Mesendoderm (in vitro differentiated cells): ENCODE results near the gene AGAP1.

Source experiments
- DNase-seq: peaks from one replicate; pipeline ENCODE4 v3.0.0; 2013
- H2AK5ac ChIP-seq: 2 replicates; pipeline ENCODE4 v1.6.1; 2013; ENCODE audit warnings: low read length, inconsistent platforms
- H2BK120ac ChIP-seq: 2 replicates; pipeline ENCODE4 v1.6.1; 2013; ENCODE audit warnings: low read depth, mild to moderate bottlenecking, low read length, moderate library complexity, mixed read lengths
- H2BK15ac ChIP-seq: replicated peaks from 2 replicates; pipeline ENCODE4 v1.6.1; 2013; ENCODE audit warnings: low read depth, mild to moderate bottlenecking, moderate library complexity
- H2BK5ac ChIP-seq: 2 replicates; pipeline ENCODE4 v1.6.1; 2013; ENCODE audit warnings: low read length, inconsistent platforms
- H3K18ac ChIP-seq: 2 replicates; pipeline ENCODE4 v1.6.1; 2013; ENCODE audit warnings: mild to moderate bottlenecking, low read length, mixed read lengths
- H3K23ac ChIP-seq: one replicate; pipeline ENCODE4 v1.6.1; 2013; ENCODE audit warnings: low read length
- H3K27ac ChIP-seq: 2 replicates; pipeline ENCODE4 v1.5.1; 2013; ENCODE audit warnings: low read depth, mild to moderate bottlenecking, inconsistent platforms, low read length, moderate library complexity
- H3K27me3 ChIP-seq: 2 replicates; pipeline ENCODE4 v1.6.1; 2013; ENCODE audit warnings: low read length, control low read depth, mild to moderate bottlenecking, inconsistent platforms; ENCODE audit not compliant: insufficient read depth, poor library complexity
- H3K36me3 ChIP-seq: 2 replicates; pipeline ENCODE4 v1.6.1; 2013; ENCODE audit warnings: low read length, inconsistent platforms; ENCODE audit not compliant: control insufficient read depth, insufficient read depth
- H3K4ac ChIP-seq: one replicate; pipeline ENCODE4 v1.6.1; 2013; ENCODE audit warnings: low read depth, mild to moderate bottlenecking, low read length, moderate library complexity
- H3K4me1 ChIP-seq: 2 replicates; pipeline ENCODE4 v1.6.1; 2013; ENCODE audit warnings: low read depth, low read length, inconsistent platforms; ENCODE audit not compliant: control insufficient read depth
- H3K4me2 ChIP-seq: 2 replicates; pipeline ENCODE4 v1.6.1; 2013; ENCODE audit warnings: low read length
- H3K4me3 ChIP-seq: 2 replicates; pipeline ENCODE4 v1.5.1; 2013; ENCODE audit warnings: mild to moderate bottlenecking, low read length
- H3K56ac ChIP-seq: one replicate; pipeline ENCODE4 v1.6.1; 2013; ENCODE audit warnings: low read length
- H3K79me1 ChIP-seq: 2 replicates; pipeline ENCODE4 v1.6.1; 2013; ENCODE audit warnings: low read length, inconsistent platforms
- H3K79me2 ChIP-seq: 2 replicates; pipeline ENCODE4 v1.6.1; 2013; ENCODE audit warnings: mild to moderate bottlenecking, low read length; ENCODE audit not compliant: control insufficient read depth, insufficient read depth
- H3K9ac ChIP-seq: 2 replicates; pipeline ENCODE4 v1.6.1; 2013; ENCODE audit warnings: low read length, inconsistent platforms
- H4K5ac ChIP-seq: one replicate; pipeline ENCODE4 v1.6.1; 2013; ENCODE audit warnings: low read length
- H4K8ac ChIP-seq: one replicate; pipeline ENCODE4 v1.6.1; 2013; ENCODE audit warnings: low read depth, mild to moderate bottlenecking, control low read depth, low read length, moderate library complexity
- WGBS: extraction: QIAGEN DNeasy Blood & Tissue Kit; methylation state at CpG from one replicate; pipeline ENCODE4 v1.1.7; 2013; ENCODE audit warnings: low lambda C conversion rate, missing lambda C conversion rate; ENCODE audit not compliant: insufficient coverage; ENCODE audit errors: extremely low coverage; 5-methylcytosine and 5-hydroxymethylcytosine counted together

Gene AGAP1

GRCh38 chr2:236008857-236009256 is 515.0 kb downstream of the AGAP1 start:
- Histone ChIP-seq H3K4me1 (no peaks in the 10 kb centered on the region), H2AK5ac (no peak overlapping the region), H3K4ac (no peak overlapping the region), H3K56ac (no peak overlapping the region), H3K79me2 (no peaks in the 10 kb centered on the region), H2BK120ac (no peak overlapping the region), H3K4me2 (no peak overlapping the region), H3K4me3 (no peak overlapping the region), H2BK5ac (no peak overlapping the region), H2BK15ac (no peak overlapping the region), H3K79me1 (no peaks in the 10 kb centered on the region), H3K36me3 (no peaks in the 10 kb centered on the region), H3K9ac (no peak overlapping the region), H3K23ac (no peak overlapping the region), H3K27ac (no peak overlapping the region), H4K8ac (no peak overlapping the region), H4K5ac (no peak overlapping the region), H3K18ac (no peak overlapping the region), H3K27me3 (no peaks in the 10 kb centered on the region)
- WGBS: no CpG with 5 or more reads among the region's 9 CpGs
- DNase-seq: no peak

DNA sequence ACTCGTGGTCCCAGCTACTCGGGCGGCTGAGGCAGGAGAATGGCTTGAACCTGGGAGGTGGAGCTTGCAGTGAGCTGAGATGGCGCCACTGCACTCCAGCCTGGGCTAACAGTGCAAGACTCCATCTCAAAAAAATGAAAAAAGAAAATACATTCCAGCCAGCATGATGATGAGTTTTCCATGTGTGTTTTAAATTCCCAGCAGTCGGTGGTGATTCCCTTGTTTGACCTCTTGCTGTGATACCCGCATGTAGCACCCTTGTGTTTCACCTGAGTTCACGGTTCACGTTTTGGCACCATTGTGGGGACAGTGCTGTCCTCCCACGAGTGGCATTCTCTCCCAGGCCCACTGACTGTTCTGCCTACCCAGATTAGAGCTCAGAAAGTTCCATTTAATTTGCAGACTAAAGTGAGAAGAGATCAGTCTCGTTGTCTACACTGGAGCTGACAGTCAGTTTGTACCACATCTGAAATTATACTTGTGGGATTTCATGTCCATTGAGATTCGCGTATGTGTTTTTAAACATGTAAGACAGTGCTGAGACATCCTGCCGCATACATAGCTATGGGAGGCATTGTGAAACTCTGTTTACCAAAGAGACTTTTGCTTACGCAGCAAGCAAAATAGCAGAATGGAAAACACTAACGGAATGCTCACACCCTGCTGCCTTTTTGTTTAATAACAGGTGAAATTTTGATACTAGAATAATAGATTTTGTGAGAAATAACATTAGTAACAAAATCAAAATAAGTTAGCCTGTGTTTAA is 517.3 kb downstream of the AGAP1 start:
- Histone ChIP-seq H3K27ac (no peak overlapping the region), H3K4me1 (peaks cover 3% of the 10 kb centered on the region), H3K27me3 (no peaks in the 10 kb centered on the region), H3K18ac (no peak overlapping the region), H2BK15ac (no peak overlapping the region), H3K56ac (no peak overlapping the region), H3K79me1 (no peaks in the 10 kb centered on the region), H3K4ac (no peak overlapping the region), H3K36me3 (no peaks in the 10 kb centered on the region), H3K79me2 (no peaks in the 10 kb centered on the region), H4K8ac (no peak overlapping the region), H3K23ac (no peak overlapping the region), H2AK5ac (no peak overlapping the region), H3K4me3 (no peak overlapping the region), H4K5ac (no peak overlapping the region), H2BK120ac (no peak overlapping the region), H2BK5ac (no peak overlapping the region), H3K9ac (no peak overlapping the region), H3K4me2 (no peak overlapping the region)
- no CpG with 5 or more reads among the region's 15 CpGs for WGBS
- DNase-seq: no peak

GRCh38 chr2:236012155-236012554 is 518.3 kb downstream of the AGAP1 start:
- no peaks in the 10 kb centered on the region for H3K79me1 ChIP-seq
- DNase-seq: no peak
- H3K4me2 ChIP-seq: no peak overlapping the region
- H4K8ac ChIP-seq: no peak overlapping the region
- no peaks in the 10 kb centered on the region for H3K79me2 ChIP-seq
- no peak overlapping the region for H3K4me3 ChIP-seq
- H3K9ac ChIP-seq: no peak overlapping the region
- H2BK5ac ChIP-seq: no peak overlapping the region
- H3K56ac ChIP-seq: no peak overlapping the region
- no peak overlapping the region for H2AK5ac ChIP-seq
- no peaks in the 10 kb centered on the region for H3K36me3 ChIP-seq
- H3K18ac ChIP-seq: no peak overlapping the region
- no peak overlapping the region for H3K23ac ChIP-seq
- no peak overlapping the region for H3K4ac ChIP-seq
- H3K27ac ChIP-seq: no peak overlapping the region
- no peak overlapping the region for H2BK120ac ChIP-seq
- H2BK15ac ChIP-seq: no peak overlapping the region
- WGBS: no CpG with 5 or more reads among the region's 8 CpGs
- no peak overlapping the region for H4K5ac ChIP-seq
- peaks cover 3% of the 10 kb centered on the region for H3K4me1 ChIP-seq
- H3K27me3 ChIP-seq: no peaks in the 10 kb centered on the region

DNA sequence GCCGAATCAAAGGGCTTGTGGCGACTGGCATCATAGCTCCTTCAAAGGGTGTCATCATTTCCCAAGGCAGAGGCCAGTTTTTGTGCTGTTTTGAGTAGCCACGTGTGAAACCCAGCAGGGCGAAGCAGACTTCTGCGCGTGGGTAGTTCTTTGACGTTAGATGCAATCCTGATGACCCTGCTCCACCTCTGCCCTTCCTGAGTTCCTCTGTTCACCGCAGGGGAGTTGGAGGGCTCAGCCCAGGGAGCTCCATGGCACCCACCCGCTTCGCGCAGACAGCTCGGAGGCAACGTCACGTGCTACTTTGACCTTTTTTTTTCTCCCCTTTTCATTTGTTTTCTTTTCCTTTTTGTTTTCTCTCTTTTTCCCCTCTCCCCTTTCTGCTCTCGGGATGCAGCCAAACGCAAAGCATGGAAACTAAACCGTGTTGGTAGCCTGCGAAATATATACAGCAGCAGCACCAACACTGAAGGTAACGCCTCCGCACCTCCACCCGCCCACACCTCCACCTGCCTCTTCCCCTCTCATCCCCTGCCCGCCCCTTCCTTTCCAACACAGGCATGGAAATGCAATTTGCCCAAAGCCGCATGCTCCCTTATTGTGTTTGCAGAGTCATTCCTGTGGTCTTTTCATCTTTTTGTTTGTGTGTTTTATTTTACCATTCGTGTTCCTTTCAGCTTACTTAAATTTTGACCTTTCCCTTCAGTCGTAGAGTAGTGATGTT is 520.7 kb downstream of the AGAP1 start:
- Histone ChIP-seq H3K27me3 (no peaks in the 10 kb centered on the region), H4K8ac (no peak overlapping the region), H4K5ac (no peak overlapping the region), H2BK120ac (no peak overlapping the region), H3K79me2 (no peaks in the 10 kb centered on the region), H2AK5ac (no peak overlapping the region), H3K4ac (no peak overlapping the region), H3K4me2 (no peak overlapping the region), H2BK5ac (no peak overlapping the region), H3K36me3 (no peaks in the 10 kb centered on the region), H3K27ac (no peak overlapping the region), H2BK15ac (no peak overlapping the region), H3K56ac (no peak overlapping the region), H3K23ac (no peak overlapping the region), H3K18ac (no peak overlapping the region), H3K4me1 (peaks cover 3% of the 10 kb centered on the region), H3K79me1 (no peaks in the 10 kb centered on the region), H3K9ac (no peak overlapping the region), H3K4me3 (no peak overlapping the region)
- WGBS: no CpG with 5 or more reads among the region's 25 CpGs
- DNase-seq: peak; percentile 29

GRCh38 chr2:236015171-236015570 is 521.3 kb downstream of the AGAP1 start:
- no peak overlapping the region for H3K4me2 ChIP-seq
- WGBS: no CpG with 5 or more reads among the region's 6 CpGs
- H3K27ac ChIP-seq: no peak overlapping the region
- H4K8ac ChIP-seq: no peak overlapping the region
- no peak overlapping the region for H3K18ac ChIP-seq
- H3K4ac ChIP-seq: no peak overlapping the region
- H3K27me3 ChIP-seq: no peaks in the 10 kb centered on the region
- no peak overlapping the region for H3K4me3 ChIP-seq
- no peak overlapping the region for H2BK5ac ChIP-seq
- H2BK120ac ChIP-seq: no peak overlapping the region
- no peaks in the 10 kb centered on the region for H3K79me2 ChIP-seq
- H2AK5ac ChIP-seq: no peak overlapping the region
- no peak overlapping the region for H3K56ac ChIP-seq
- no peak overlapping the region for H4K5ac ChIP-seq
- H3K79me1 ChIP-seq: no peaks in the 10 kb centered on the region
- H2BK15ac ChIP-seq: no peak overlapping the region
- no peak overlapping the region for H3K9ac ChIP-seq
- H3K4me1 ChIP-seq: peaks cover 3% of the 10 kb centered on the region
- no peak overlapping the region for H3K23ac ChIP-seq
- H3K36me3 ChIP-seq: no peaks in the 10 kb centered on the region
- no peak for DNase-seq
